Right lobe of liver (tissue), 6 donors: ENCODE data around the gene DLGAP4. TPM values are rescaled to one million over a fixed set of nuclear protein-coding genes. Genes with fewer than 3 reads are reported as not detected.

ENCODE experiments used
- ATAC-seq, 4 donors: fragments of 200-7000 bp; cut with Tn5 transposase; one replicate each; pipeline ENCODE4 v1.9.1; 2020; ENCODE audit warnings: mild to moderate bottlenecking in 4 of 4, moderate library complexity in 4 of 4
- DNase-seq, 3 donors: peaks; one replicate each; pipeline ENCODE4 v3.0.0-alpha.2; 2020
- H3K27ac ChIP-seq, 3 donors: fragments of 200-600 bp; one replicate each; pipeline ENCODE4 v1.8.0; 2022
- H3K27me3 ChIP-seq, 2 donors: fragments of 200-600 bp; one replicate each; pipeline ENCODE4 v1.8.0; 2022
- H3K36me3 ChIP-seq, 4 donors: fragments of 200-600 bp; sonication (generic) in 1 of 4; one replicate each; pipeline versions ENCODE4 v1.5.1 to v1.8.0; 2017 to 2022; ENCODE audit warnings: control low read depth in 1 of 4
- H3K4me1 ChIP-seq, 4 donors: fragments of 200-600 bp; sonication (generic) in 1 of 4; one replicate each; pipeline versions ENCODE4 v1.5.1 to v1.8.0; 2017 to 2022; ENCODE audit warnings: control low read depth in 1 of 4
- H3K4me3 ChIP-seq, 3 donors: fragments of 200-600 bp; one replicate each; pipeline ENCODE4 v1.8.0; 2022
- H3K9me3 ChIP-seq, 4 donors: fragments of 200-600 bp; sonication (generic) in 1 of 4; one replicate each; pipeline versions ENCODE4 v1.5.1 to v1.8.0; 2017 to 2022; ENCODE audit warnings: control low read depth in 1 of 4
- POLR2A ChIP-seq: fragments of 450-650 bp; IDR thresholded peaks from one replicate; pipeline ENCODE4 v1.6.1; 2017; ENCODE audit warnings: antibody characterized with exemption, mild to moderate bottlenecking
- WGBS: methylation state at CpG from one replicate; pipeline ENCODE4 v1.1.6; 2018; ENCODE audit warnings: low coverage, low lambda C conversion rate; ENCODE audit not compliant: insufficient coverage; ENCODE audit errors: missing lambda C conversion rate; 5-methylcytosine and 5-hydroxymethylcytosine counted together
- intact Hi-C, 2 donors: fragments of 100-400 bp; cut with DNase I; formaldehyde crosslinking; loops; one replicate each; pipeline versions ENCODE4 v1.11.2 to v1.14.1; 2022
- total RNA-seq, 6 experiments: library from RNA; depleted of rRNA in 2 of 6; stranded (reverse); fragments of >200 nt in 2 of 6; fragmentation: NEBNext Ultra II Directional in 3 of 6; extraction: Animal tissue kit (Norgen Biotek cat#: 25700) in 3 of 6; gene quantifications; one replicate each; pipeline versions ENCODE4 v1.1.0 to v1.2.4, GENCODE V29; 2016 to 2023
- TF ChIP-seq, protein P1 (sequence below), 4 donors: fragments of 200-600 bp in 3 of 4; fragments of 450-650 bp in 1 of 4; IDR thresholded peaks; one replicate each; pipeline versions ENCODE4 v1.5.1 to v1.8.0; 2016 to 2022; ENCODE audit warnings: antibody characterized with exemption in 4 of 4, mild to moderate bottlenecking in 2 of 4
- donor health status: DM: no; HTN: yes; CAD: no.
- donor health status: DM: no; HTN: no; CAD: no.
- donor health status: DM: no; HTN: no; CAD: no.
- donor health status: DM: no; HTN: yes; CAD: no.
- donor health status: DM: no; HTN: yes; CAD: no.

The DLGAP4 gene
- total RNA-seq, 6 experiments from 2014 or later = 15.5 to 35.1 (median 23.2) TPM

DNA sequence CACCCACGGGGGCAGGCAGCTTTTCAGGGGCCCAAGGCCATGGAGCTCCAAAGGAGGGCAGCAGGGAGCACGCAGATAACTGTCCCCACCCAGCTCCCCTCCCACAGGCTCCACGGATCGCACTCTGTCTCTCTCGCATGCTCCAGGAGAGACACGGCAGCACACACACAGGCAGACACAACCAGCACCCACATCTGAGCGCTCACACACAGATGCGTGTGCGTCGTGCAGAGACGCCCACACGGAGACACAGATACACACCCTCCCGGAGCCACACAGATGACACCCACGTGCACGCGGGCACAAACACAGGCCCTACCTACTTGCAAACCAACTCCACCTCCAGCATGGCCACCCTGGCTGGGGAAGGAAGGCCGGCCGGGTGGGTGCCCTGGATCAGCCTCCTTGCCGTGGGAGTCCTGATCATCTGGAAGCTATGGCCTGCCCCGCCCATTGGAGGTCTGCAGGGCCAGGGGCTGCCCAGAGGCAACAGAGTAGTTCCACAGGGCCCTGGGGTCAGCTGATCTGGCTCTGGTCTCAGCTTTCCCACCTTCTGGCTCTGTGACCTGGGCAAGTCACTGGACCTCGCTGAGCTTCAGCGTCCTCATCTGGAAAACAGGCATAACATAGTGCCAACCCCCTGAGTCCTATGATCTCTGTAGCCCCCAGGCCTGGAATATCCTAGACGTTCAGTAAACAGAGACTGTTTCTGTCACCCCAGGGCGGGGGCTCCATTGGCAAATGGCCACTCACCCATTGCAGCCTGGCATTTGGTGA is 38.3 kb upstream of the DLGAP4 start:
- no peak for ATAC-seq

DNA sequence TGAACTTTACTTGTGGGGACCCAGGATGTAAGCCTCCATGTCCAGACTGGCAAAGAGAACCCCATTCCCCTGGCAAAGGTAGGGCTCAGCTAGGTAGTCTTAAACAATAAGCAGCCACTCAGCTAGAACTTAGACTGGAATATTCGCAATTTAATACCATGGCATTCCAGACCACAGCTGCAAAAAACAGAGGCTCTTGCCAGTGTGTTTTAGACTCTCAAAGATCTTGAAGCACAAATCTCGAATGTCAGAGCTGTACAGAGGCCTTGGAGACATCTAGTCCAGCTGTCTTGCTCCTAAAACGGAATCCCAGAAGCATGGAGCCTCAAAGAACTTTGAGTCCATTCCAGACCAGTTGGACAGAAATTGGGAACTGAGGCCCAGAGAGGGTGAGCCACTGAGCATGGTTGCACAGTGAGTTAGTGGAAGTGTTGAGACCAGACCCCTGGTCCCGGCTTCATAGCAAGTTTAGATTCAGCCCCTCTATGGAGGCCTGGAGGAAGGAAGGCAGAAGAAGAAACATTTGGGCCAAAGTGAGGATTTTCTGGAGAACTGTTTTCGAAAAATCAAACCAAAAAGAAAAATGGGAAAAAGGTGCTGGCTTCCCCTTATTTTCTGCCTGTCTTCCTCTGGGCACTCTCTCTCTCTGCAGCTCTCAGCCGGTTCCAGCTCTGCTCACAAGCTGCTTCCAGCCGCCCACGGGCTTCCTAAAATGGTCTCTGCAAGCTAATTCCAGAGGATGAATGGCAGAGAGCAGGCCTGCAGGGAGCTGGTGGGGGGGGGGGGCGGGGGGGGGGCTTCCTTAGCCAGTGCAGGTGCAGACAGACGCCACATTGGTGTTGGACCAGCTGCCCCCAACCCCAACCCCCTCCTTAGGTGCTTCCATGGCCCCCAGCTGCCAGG is 37.4 kb upstream of the DLGAP4 start:
- Histone ChIP-seq H3K4me1 (no peaks in the 10 kb centered on the region), H3K27ac (no peak overlapping the region), H3K27me3 (no peaks in the 10 kb centered on the region), H3K9me3 (no peaks in the 10 kb centered on the region), H3K36me3 (no peaks in the 10 kb centered on the region), H3K4me3 (no peak overlapping the region)
- TF ChIP-seq POLR2A = no peak
- TF ChIP-seq, protein P1, sequence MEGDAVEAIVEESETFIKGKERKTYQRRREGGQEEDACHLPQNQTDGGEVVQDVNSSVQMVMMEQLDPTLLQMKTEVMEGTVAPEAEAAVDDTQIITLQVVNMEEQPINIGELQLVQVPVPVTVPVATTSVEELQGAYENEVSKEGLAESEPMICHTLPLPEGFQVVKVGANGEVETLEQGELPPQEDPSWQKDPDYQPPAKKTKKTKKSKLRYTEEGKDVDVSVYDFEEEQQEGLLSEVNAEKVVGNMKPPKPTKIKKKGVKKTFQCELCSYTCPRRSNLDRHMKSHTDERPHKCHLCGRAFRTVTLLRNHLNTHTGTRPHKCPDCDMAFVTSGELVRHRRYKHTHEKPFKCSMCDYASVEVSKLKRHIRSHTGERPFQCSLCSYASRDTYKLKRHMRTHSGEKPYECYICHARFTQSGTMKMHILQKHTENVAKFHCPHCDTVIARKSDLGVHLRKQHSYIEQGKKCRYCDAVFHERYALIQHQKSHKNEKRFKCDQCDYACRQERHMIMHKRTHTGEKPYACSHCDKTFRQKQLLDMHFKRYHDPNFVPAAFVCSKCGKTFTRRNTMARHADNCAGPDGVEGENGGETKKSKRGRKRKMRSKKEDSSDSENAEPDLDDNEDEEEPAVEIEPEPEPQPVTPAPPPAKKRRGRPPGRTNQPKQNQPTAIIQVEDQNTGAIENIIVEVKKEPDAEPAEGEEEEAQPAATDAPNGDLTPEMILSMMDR (IDR thresholded peaks at IDR 0.05) = no peak
- 53% methylated on average over 7 of the region's 10 CpGs for WGBS
- ATAC-seq = no peak
- intact Hi-C loops = no loop called here
- no peak for DNase-seq

More for the DNA sequence above, 38.3 kb upstream of the DLGAP4 start:
- H3K27me3 ChIP-seq = no peaks in the 10 kb centered on the region
- H3K4me3 ChIP-seq = no peak overlapping the region
- no peaks in the 10 kb centered on the region for H3K36me3 ChIP-seq
- TF ChIP-seq POLR2A = no peak
- TF ChIP-seq, protein P1 (IDR thresholded peaks at IDR 0.05) = no peak
- DNase-seq = no peak
- H3K4me1 ChIP-seq = no peaks in the 10 kb centered on the region
- WGBS = 71% methylated on average over 4 of the region's 24 CpGs
- no peak overlapping the region for H3K27ac ChIP-seq
- intact Hi-C loops = no loop called here
- no peaks in the 10 kb centered on the region for H3K9me3 ChIP-seq

DNA sequence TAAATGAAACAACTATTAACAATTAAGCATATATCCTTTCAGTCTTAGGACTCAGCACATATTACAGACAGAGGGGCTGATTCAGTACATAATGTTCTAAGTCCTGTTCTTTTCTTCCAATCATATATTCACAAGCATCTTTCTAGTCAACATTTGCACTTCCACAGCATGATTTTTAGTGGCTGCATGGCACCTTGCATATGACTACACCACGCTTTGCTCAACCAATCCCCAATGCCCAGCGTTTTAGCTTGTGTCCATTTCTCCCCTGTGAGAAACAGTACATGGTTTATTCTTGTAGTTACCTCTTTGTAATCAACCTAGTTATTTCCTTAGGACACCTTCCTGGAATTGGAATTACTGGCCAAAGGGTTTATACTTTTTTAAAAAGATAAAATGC is 36.6 kb upstream of the DLGAP4 start:
- DNase-seq (no peak), ATAC-seq (no peak)
- Histone ChIP-seq H3K4me1 (no peaks in the 10 kb centered on the region), H3K27me3 (no peaks in the 10 kb centered on the region), H3K27ac (no peak overlapping the region), H3K9me3 (no peaks in the 10 kb centered on the region), H3K4me3 (no peak overlapping the region), H3K36me3 (no peaks in the 10 kb centered on the region)
- WGBS = 72% methylated on average over 2 of the region's 2 CpGs
- no peak for TF ChIP-seq POLR2A
- TF ChIP-seq, protein P1 (IDR thresholded peaks at IDR 0.05) = no peak
- intact Hi-C loops = no loop called here

DNA sequence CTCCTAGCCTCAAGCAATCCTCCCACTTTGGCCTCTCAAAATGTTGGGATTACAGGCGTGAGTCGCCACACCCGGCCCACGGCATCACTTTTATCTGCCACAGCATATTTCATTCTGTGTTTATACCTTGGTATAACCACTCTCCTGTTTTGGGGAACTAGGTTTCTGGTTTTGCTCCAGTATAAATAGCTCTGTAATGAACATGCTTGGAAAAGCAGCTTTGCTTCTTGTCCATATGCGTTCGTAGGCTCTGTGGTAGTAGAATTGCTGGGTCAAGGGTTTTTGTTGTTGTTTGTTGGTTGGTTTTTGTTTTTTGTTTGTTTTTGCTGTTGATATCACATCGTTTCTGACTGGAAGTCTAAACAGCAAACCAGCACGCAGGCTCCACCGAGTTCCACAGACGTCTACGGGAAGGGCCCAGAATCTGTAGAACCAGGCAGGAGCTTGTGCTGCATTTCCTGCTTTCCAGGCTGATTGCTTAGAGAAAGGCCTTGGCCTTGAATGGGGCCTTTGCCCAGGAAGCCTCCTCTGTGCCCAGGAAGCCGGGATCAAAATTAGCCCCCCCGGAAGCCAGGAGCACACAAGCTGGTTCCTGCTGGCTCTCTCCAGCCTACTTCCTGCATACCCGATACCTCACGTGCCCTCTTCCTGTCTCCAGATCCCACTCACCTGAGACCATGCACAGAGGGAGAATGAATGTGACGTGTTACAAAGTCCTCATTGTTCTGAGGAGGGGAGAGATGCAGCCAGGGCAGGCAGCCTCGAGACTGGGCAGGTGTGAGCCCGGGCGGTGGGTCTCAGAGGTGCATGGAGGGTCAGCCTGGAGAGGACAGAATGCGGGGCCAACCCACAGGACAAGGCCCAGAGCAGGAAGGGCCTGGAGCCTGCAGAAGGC is 35.1 kb upstream of the DLGAP4 start:
- no peak for ATAC-seq

More for the DNA sequence above, 35.1 kb upstream of the DLGAP4 start:
- Histone ChIP-seq H3K4me1 (no peaks in the 10 kb centered on the region), H3K36me3 (no peaks in the 10 kb centered on the region), H3K4me3 (no peak overlapping the region), H3K27ac (no peak overlapping the region), H3K9me3 (no peaks in the 10 kb centered on the region), H3K27me3 (no peaks in the 10 kb centered on the region)
- 66% methylated on average over 13 of the region's 20 CpGs for WGBS
- DNase-seq = no peak
- intact Hi-C loops = no loop called here
- TF ChIP-seq POLR2A = no peak
- TF ChIP-seq, protein P1 (IDR thresholded peaks at IDR 0.05) = no peak
